Activated T-cell treated with anti-CD3 and anti-CD28 coated beads, Interleukin-2, amount 50 U/mL, for 48 hours (primary cell): ENCODE data around the gene NUTM2F.
"Not testable (repeated sequence)": the region's sequence is repeated elsewhere in the genome, so short reads cannot be mapped to it uniquely, and the experiment has no call there.

Source experiments
- DNase-seq, 2 experiments: peaks; one replicate each; pipeline ENCODE4 v3.0.0-alpha.2; 2020

Gene NUTM2F, protein sequence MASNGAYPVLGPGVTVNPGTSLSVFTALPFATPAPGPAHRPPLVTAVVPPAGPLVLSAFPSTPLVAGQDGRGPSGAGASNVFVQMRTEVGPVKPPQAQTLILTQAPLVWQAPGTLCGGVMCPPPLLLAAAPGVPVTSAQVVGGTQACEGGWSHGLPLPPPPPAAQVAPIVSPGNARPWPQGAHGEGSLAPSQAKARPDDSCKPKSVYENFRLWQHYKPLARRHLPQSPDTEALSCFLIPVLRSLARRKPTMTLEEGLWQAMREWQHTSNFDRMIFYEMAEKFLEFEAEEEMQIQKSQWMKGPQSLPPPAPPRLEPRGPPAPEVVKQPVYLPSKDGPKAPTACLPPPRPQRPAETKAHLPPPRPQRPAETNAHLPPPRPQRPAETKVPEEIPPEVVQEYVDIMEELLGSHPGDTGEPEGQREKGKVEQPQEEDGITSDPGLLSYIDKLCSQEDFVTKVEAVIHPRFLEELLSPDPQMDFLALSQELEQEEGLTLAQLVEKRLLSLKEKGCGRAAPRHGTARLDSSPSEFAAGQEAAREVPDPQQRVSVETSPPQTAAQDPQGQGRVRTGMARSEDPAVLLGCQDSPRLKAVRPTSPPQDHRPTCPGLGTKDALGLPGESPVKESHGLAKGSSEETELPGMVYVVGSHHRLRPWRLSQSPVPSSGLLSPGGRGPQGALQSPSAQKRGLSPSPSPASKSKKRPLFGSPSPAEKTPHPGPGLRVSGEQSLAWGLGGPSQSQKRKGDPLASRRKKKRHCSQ

DNA sequence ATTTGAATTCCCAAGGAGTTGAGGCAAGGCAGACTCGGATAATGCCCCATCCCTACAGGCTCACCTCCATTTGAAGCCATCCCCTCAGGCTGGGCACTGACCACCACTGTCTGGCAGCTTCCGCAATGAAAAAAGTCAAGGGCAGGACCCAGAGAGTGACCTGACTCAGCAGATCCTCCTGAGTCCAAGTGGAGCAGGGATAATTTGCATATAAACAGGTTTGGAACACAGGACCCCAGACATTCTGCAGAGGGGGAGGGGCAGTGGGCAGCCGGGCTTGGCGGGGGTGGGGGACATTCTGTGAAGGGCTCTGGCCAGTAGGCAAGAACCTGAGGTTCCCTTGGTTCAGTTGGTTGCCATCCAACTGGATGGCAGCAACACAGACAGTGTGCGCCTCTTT lies at the start of gene NUTM2F:
Gene NUTM2F (minus strand): TSS at position 101 of the 400 bp plus-strand sequence. CDS start 21 bp downstream, at position 80.
- not testable (repeated sequence) for DNase-seq

DNA sequence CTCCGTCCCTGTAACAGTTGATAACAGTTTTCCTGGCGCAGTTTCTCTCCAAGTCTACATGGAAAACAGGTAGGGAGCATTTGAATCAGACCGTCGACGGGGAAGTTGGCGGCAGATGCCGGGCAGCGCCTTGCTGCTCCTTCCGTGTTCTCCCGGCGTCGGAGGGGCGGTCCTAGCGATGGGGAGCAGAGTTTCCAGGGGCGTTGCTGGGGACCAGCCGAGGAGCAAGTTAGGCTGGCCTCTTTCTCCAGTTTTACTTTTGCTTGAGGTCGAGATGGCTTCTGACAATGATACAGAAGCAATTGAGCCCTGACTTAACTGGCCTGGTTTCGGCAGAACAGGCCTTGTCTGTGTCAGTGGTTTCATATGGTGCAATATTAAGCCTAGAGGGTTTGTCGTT lies 46.8 kb upstream of the NUTM2F start:
- DNase-seq, result peak; percentile 26 to 40

DNA sequence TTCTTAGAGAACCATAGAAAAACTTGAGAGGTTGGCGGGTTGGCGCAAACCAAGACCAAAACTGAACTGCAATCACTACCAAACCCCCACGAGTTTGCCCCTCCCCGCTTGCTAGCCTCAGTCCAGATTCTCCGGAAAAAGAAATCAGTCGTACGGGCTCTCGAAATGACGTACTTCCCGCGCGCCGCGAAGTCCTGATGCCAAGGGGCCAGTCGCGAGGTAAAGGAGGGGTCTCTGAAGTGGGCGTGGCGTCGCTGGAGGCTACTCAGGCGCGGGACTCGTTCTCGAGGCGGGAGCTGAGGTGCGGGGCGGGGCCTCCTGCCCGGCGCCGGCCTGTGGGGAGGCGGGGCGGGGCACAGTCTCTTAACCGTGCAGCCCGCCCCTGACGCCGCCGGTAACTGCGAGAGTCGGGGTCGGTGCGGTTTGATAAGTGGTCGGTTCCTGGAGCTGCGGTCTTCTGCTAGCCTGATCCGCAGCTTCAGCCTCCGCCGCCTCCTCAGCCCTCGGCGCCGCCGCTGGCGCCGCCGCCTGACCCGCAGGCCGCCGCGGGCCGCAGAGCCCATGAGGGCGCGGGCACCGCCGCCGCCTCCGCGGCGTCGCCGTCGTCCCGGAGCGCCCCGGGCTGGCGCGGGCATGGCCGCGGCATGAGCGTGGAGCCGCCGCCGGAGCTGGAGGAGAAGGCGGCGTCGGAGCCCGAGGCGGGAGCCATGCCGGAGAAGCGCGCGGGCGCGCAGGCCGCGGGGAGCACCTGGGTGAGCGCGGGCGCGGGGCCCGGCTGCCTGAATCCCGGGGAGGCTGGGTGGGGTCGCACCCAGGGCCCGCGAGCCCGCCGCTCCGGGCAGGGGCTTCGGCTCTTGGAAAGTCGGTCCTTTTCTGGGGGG lies 46.0 kb upstream of the NUTM2F start:
- DNase-seq, result peak; percentile 91 to 93

DNA sequence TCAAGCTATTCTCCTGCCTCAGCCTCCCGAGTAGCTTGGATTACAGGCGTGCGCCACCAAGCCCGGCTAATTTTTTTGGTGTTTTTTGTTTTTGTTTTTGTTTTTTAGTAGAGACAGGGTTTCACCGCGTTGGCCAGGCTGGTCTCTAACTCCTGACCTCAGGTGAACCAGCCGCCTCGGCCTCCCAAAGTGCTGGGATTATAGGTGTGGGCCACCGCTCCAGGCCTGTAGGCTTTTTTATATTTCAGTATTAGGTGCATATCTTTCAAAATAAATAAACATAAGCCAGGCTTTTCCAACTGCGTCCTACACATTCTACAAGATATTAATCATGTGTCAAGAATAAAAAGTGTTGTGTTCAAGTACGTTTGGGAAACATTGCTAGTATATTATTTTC lies 45.3 kb upstream of the NUTM2F start:
- DNase-seq, result peak in 1 of 2 experiments; percentile 18

DNA sequence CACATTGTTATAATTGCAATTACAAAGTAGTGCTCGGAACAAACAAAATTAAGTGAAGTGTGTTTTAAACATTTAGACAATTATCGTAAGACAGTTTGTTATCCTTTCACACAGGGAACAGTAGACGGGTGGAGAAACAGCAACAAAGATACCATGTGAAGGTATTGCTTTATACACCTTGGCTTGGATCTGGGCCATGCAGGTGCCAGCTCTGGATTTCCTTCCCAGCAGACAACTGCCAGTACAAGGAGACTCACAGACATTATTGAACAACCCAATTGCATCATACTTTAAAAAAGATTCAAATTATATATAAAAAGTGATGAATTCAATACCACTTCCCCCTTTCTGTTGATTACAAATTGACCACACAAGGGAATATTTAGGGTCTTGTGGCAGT lies 41.8 kb upstream of the NUTM2F start:
- not testable (repeated sequence) for DNase-seq

DNA sequence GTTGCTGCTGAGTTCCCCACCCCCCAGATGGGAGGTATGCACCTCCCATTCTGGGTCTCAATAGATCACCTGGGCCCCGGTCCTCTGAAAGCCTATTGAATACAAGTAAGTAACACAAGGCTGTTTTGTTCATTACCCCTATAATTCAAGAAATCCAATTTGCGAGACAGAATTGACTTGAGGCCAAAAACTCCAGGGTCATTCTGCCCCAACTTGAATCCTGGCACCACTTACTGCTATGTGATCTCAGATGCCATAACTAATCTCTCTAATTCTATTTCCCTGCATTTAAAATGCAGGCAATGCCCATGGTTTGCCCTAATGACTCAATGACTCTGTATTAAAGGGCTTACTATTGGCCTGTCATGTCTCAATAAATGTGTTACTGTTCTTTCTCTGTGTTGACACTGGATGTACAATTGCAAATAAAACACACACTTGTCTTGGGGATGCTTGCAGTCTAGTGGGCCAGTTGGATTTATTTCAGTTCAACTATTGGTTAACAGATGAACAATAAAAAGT lies 35.7 kb upstream of the NUTM2F start:
- DNase-seq, result not testable (repeated sequence)

DNA sequence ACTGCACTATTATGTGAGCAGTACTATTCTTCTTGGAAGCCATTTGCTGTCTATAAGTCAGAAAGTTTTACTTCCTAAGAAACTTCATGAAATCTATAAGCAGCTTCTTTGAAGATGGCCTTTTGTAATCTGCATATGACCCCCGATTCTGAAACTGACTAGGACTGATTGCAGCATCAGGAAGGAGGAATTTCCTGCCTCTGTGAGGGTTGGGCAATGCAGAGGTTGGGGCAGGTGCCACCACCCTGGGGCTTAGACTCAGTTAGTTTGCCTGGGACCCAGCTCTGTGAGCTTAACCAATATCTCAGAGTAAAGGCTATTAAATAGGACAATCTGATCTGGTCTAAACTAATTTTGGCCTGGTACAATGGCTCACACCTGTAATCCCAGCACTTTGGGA lies 28.7 kb upstream of the NUTM2F start:
- not testable (repeated sequence) for DNase-seq

DNA sequence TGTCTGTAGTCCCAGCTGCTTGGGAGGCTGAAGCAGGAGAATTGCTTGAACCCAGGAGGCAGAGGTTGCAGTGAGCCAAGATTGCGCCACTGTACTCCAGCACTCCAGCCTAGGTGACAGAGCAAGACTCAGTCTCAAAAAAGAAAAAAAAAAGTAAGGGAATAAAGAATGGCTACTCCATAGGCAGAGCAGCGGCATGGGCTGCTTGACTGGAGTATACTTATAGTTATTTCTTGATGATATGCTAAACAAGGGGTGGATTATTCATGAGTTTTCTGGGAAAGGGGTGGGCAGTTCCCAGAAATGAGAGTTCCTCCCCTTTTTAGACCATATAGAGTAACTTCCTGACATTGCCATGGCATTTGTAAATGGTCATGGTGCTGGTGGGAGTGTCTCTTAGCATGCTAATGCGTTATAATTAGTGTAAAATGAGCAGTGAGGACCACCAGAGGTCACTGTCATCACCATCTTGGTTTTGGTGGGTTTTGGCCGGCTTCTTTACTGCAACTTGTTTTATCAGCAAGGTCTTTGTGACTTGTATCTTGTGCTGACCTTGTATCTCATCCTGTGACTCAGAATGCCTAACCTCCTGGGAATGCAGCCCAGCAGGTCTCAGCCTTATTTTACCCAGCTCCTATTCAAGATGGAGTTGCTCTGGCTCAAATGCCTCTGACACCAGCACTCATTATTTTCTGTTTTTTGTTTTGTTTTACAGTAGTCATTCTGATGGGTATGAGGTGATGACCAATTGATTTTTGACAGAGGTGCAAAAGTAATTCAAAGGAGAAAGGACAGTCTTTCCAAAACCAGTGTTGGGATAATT lies 23.7 kb upstream of the NUTM2F start:
- DNase-seq, result not testable (repeated sequence)

DNA sequence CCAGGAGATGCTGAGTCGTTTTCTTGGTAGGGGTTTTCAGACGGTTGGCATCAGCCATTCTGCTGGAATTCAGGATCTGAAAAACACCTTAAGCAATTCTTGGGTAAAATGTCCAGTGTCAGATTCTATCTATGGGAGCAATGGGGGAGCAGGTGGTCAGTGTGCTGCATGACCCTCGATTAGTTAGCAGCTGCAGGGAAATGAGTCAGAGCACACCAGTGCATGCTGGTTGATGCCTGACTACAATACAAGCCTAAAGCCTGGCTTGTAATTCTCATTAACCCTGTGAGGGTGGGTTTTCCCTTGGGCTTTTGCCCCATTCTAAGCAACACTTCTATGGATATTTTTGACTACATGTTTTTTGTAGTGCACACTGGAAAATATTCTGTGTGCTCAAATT lies 20.3 kb upstream of the NUTM2F start:
- not testable (repeated sequence) for DNase-seq

DNA sequence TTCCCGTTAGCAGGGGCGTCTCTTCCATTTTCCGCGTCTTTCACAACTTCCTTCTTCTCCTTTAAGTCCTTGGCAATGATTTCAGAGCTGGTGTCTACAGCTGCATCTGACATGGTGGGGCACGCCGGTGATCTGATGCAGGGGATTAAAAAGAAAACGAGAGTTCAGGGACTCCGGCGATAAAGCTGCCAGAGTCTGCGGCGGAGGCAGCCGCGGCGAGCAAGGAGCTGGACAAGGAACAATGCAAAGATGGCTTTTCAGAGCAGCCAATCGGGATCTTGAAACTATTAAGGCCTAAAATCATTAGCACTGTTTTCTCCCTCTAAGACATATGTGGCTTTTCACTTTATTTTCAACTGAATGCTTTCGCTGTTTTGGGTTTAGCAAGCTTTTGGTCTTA lies 19.0 kb upstream of the NUTM2F start:
- DNase-seq, result not testable (repeated sequence)

DNA sequence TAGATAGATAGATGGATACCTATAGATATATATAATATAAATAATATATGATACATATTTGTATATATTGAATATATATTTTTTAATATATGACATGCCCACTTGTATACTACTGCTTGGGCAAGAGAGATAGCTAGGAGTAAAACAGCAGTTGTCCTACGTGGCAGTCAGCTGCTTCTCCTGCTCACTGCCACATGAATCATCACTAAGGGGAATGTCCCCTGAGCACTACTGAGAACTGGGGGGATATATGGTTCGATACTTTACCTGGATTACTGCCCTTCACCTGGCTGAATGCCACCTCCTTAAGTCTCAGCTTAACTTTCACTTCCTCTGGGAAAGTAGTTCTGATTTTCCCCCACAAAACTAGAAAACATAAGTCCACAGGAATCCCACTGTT lies 13.3 kb upstream of the NUTM2F start:
- DNase-seq, result not testable (repeated sequence)

DNA sequence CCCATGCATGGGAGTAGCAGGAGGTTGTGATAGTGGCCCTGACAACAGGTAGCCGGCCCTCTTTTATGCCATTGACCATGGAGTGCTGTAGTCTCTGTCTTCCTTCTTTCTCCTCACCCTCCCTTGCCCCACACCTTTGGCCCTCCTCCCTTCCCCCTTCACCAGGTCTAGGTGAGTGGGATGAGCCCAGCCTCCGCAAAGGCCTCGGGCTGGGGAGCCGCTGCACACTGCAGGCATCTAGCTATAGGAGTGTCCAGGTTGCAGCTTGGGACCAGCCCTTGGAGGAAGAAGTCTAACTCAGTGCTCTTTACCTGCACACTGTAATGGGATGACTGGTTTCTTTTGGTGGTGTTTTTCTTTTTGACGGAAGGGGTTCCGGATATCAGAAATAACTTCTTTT lies 12.3 kb upstream of the NUTM2F start:
- DNase-seq, result not testable (repeated sequence)

DNA sequence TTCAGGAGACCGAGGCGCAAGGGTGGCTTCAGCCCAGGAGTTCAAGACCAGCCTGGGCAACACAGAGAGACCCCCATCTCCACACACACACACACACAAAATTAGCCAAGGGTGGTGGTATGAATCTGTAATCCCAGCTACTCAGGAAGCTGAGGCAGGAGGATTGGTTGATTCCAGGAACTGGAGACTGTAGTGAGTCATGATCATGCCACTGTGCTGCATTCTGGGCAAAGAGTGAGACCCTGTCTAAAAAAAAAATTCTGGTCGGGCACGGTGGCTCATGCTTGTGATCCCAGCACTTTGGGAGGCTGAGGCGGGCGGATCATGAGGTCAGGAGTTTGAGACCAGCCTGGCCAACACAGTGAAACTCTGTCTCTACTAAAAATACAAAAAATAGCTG lies 11.2 kb upstream of the NUTM2F start:
- not testable (repeated sequence) for DNase-seq

DNA sequence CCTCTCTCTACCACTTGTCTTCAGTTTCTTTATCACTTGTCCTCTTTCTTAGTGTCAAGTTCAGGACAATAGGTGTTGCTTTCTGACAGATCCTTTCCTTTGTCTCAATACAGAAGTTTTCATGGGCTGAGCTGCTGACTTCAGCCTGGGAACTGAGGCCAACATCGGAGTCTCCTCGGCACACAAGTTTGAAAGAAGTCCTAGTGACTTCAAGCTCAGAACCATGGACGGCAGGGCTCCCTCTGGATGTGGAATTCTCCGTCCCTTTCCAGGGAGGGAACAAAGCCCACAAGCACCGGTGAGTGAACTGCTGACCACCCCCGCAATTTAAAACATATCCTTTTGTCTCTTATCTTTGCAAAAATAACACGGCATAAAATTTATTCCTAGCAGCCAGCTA lies 10.3 kb upstream of the NUTM2F start:
- DNase-seq, result not testable (repeated sequence)

DNA sequence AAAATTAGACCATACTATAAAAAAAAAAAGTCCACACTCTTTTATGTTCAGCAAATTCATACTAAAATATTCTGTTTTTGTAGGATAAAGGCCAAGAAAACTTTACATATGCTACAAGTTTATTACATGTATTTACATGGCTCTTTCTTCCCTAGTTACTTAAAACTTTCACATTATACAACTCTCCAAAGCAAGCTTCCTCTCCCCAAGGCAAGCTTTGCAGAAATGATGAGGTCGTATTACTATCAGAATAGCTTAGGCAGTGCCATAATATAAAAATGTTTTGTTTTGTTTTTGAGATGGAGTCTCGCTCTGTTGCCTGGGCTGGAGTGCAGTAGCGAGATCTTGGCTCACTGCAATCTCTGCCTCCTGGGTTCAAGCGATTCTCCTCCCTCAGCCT lies 8.0 kb upstream of the NUTM2F start:
- not testable (repeated sequence) for DNase-seq

DNA sequence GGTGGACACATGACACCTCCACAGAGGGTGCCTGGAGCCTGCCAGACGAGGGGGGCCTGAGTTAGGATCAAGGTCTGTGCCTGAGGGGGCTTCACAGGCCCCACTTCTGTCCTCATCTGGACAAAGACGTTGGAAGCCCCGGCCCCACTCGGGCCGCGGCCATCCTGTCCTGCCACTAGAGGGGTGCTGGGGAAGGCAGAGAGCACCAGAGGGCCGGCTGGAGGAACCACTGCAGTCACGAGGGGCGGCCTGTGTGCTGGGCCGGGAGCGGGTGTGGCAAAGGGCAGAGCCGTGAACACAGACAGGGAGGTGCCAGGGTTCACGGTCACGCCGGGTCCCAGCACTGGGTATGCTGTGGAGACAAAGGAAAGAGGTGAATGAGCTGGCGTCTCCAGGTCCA lies 2.9 kb downstream of the NUTM2F start:
- DNase-seq, result not testable (repeated sequence)

DNA sequence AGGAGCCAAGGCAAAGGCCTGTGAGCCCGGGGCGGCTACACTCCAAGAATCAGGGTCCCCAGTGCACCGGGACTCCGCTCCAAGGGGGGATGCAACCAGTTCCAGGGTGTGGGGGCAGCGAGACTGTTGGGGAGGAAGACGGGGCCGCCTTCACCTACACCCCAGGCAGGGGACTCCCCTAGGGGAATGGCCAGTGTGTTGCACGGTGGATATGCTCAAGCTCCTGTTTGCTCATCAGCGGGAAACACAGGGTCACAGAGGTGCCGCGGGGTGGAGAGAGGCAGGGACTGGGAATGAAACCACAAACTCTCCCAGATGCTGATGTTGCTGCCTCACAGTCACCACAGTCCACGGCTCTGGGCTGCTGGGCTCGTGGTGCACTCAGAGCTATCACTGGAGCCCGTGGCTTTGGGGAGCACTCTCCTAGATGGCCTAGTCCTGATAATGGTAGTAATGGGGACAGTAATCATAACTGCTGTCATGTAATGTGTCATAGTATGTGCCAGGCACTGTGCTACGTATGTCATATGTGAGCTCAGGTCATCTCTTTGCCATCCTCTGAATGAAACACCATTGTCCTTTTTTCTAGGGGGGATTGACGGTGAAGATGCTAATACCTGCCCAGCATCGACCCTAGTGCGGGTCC lies 5.2 kb downstream of the NUTM2F start:
- DNase-seq, result not testable (repeated sequence)

DNA sequence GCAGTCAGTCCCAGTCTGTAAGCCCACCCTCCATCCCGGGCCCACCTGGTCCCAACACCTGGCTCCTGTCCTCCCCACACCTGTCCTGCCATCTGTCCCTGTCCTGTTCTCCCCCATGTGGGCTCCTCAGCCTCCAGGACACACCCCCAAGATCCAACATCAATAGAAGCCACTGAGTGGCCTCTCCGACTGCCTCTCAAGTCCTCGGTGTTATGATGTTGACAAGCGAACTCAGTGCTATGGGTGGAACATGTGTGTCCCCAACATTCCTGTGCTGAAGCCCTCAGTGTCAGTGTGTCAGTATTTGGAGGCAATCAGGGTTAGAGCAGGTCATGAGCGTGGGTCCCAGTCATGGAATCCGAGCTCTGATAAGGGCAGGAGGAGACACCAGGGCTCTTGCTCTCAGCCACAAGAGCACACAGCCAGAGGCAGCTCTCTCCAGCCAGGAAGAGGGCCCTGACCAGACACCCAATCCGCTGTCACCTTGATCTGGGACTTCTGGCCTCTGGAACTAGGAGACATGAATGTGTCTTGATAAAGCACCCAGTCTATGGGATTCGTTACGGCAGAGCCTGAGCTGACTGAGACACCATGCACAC lies 6.0 kb downstream of the NUTM2F start:
- not testable (repeated sequence) for DNase-seq

DNA sequence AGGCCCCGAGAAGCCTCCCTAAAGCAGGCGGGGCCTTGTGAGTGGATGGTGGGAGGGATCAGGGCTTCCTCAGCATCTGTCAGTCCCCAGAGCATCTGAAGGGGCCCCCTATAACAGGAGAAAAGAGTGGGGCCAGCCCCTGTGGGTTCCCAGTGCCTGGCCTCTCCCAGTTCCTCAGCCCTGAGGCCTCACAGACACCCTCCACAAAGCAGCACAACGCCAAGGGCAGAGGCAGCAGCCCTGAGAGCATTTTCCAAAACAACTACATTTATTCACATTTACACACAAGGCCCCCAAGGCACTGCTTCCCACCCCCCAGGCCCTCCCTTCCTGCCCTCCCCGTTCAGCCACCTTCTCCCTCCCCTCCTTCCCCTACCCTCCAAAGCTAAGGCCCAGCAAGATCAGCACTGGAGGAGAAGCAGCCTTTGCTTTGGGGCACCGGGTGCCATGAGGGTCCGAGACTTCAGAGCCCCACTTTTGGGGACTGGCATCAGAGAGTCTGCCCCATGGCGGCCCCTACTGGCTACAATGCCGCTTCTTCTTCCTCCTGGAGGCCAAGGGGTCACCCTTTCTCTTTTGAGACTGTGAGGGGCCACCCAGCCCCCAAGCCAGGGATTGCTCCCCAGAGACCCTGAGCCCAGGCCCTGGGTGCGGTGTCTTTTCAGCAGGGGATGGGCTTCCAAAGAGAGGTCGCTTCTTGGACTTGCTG lies 10.3 kb downstream of the NUTM2F start:
- not testable (repeated sequence) for DNase-seq

DNA sequence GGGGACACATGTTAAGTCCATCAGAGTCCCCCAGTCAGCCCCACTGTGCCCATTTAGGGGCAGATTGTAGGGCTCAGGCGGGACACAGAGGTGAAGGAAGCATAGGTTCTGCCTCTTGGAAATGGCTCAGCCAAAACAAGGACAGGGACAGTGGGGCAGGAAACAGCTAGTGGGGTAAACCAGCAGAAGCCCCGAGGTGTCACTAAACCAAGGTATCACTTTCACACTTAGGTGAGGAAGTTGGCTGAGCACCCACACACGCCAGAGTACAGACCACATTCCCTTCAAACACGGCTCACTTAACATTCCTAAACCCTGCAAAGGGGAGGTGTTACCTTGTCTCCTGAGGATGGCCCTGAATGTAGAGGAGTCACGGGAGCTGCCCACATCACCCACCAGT lies 12.2 kb downstream of the NUTM2F start:
- not testable (repeated sequence) for DNase-seq
